Endothelial cell of umbilical vein (primary cell): ENCODE measurements around the gene TTLL5. TPM values are rescaled to one million over a fixed set of nuclear protein-coding genes. Genes with fewer than 3 reads are reported as not detected.
A peak's percentile ranks its signal among the peaks of the same experiment; 100 is the strongest.

Source experiments
- BruUV-seq: library from RNA; stranded (reverse); fragments of 400-500 nt; replicated peaks from 2 replicates; lab custom pipeline; 2021; lab: Mats Ljungman, UMichigan
- CTCF ChIA-PET: fragments of 300-600, 350-600 bp; sonication (Branson Sonifier 250); formaldehyde crosslinking; loops from one replicate; lab custom pipeline; 2021; ENCODE audit warnings: antibody characterized with exemption, inconsistent platforms; lab: Charles Lee
- POLR2A ChIA-PET: fragments of 300-600, 350-600 bp; sonication (Branson Sonifier 250); formaldehyde crosslinking; loops from one replicate; lab custom pipeline; 2021; ENCODE audit warnings: antibody characterized with exemption, inconsistent platforms; lab: Charles Lee
- DNase-seq: peaks from one replicate; pipeline ENCODE4 v3.0.0-alpha.2; 2011; ENCODE audit warnings: low read depth, low spot score
- FAIRE-seq: peaks from 2 replicates; lab custom pipeline; 2011; peaks lifted over from hg19 to GRCh38; lab: Jason Lieb, UNC
- H2AFZ ChIP-seq: 2 replicates; pipeline ENCODE4 v1.6.0; 2012; ENCODE audit warnings: low read depth, low read length, control low read depth, inconsistent platforms
- H3K27ac ChIP-seq: 2 replicates; pipeline ENCODE4 v1.5.1; 2011; ENCODE audit warnings: low read depth, mild to moderate bottlenecking, control low read depth, low read length, moderate library complexity; ENCODE audit not compliant: insufficient read depth
- H3K27me3 ChIP-seq, 2 experiments: 2 replicates each; pipeline versions ENCODE4 v1.6.0 to v1.6.1; 2011; ENCODE audit warnings: low read length in 2 of 2, mixed read lengths in 1 of 2; ENCODE audit not compliant: control insufficient read depth in 2 of 2, insufficient read depth in 2 of 2
- H3K36me3 ChIP-seq, 2 experiments: 2 replicates in 1 of 2; 3 replicates in 1 of 2; pipeline ENCODE4 v1.5.1; 2011; ENCODE audit warnings: low read length in 2 of 2, mild to moderate bottlenecking in 1 of 2, moderate library complexity in 1 of 2; ENCODE audit not compliant: control insufficient read depth in 2 of 2, insufficient read depth in 2 of 2; ENCODE audit errors: extremely low read depth in 1 of 2
- H3K4me1 ChIP-seq: 3 replicates; pipeline ENCODE4 v1.5.1; 2011; ENCODE audit warnings: mild to moderate bottlenecking, low read length; ENCODE audit not compliant: control insufficient read depth, insufficient read depth; ENCODE audit errors: extremely low read depth
- H3K4me2 ChIP-seq: 2 replicates; pipeline ENCODE4 v1.6.1; 2011; ENCODE audit warnings: low read length, control low read depth, mixed read lengths; ENCODE audit not compliant: insufficient read depth
- H3K4me3 ChIP-seq, 3 experiments: fragments of 200-600 bp in 1 of 3; sonication (generic), shearing (Covaris generic) in 1 of 3; replicated peaks in 1 of 3; 2 replicates each; pipeline ENCODE4 v1.5.1; 2011 to 2016; ENCODE audit warnings: control low read depth in 3 of 3, low read length in 3 of 3, mild to moderate bottlenecking in 2 of 3, inconsistent platforms in 1 of 3, low read depth in 1 of 3, moderate library complexity in 1 of 3; ENCODE audit not compliant: insufficient read depth in 1 of 3
- H3K79me2 ChIP-seq: 2 replicates; pipeline ENCODE4 v1.6.0; 2012; ENCODE audit warnings: low read length, inconsistent platforms; ENCODE audit not compliant: control insufficient read depth, insufficient read depth
- H3K9ac ChIP-seq: replicated peaks from 2 replicates; pipeline ENCODE3; 2011; ENCODE audit warnings: low read length, control low read depth; ENCODE audit not compliant: insufficient read depth; ENCODE audit errors: extremely low read depth
- H3K9me1 ChIP-seq: replicated peaks from 3 replicates; pipeline ENCODE4 v1.6.0; 2011; ENCODE audit warnings: mild to moderate bottlenecking, low read length; ENCODE audit not compliant: control insufficient read depth, insufficient read depth; ENCODE audit errors: extremely low read depth
- H3K9me3 ChIP-seq: replicated peaks from 2 replicates; pipeline ENCODE4 v1.5.1; 2012; ENCODE audit warnings: low read length, inconsistent platforms; ENCODE audit not compliant: control insufficient read depth, insufficient read depth
- H4K20me1 ChIP-seq: replicated peaks from 2 replicates; pipeline ENCODE3; 2011; ENCODE audit warnings: mild to moderate bottlenecking, low read length; ENCODE audit not compliant: control insufficient read depth, insufficient read depth; ENCODE audit errors: extremely low read depth
- EZH2 ChIP-seq: IDR thresholded peaks from 2 replicates; pipeline ENCODE4 v1.6.1; 2012; ENCODE audit warnings: borderline replicate concordance, low read depth, mild to moderate bottlenecking, moderate library complexity, low read length, inconsistent platforms; ENCODE audit not compliant: severe bottlenecking
- FOS ChIP-seq: IDR thresholded peaks from 2 replicates; pipeline ENCODE4 v1.6.1; 2011; ENCODE audit warnings: mild to moderate bottlenecking, low read length, moderate library complexity, borderline replicate concordance; ENCODE audit not compliant: insufficient read depth
- GATA2 ChIP-seq: IDR thresholded peaks from 2 replicates; pipeline ENCODE4 v1.7.0; 2011; ENCODE audit warnings: low read depth, mild to moderate bottlenecking, moderate library complexity, mixed read lengths, low read length; ENCODE audit not compliant: insufficient read length, insufficient read depth
- JUN ChIP-seq: IDR thresholded peaks from 2 replicates; pipeline ENCODE4 v1.6.1; 2011; ENCODE audit warnings: borderline replicate concordance, low read depth; ENCODE audit not compliant: insufficient read length, insufficient read depth
- MYC ChIP-seq: IDR thresholded peaks from one replicate; pipeline ENCODE4 v1.6.1; 2011; ENCODE audit warnings: mild to moderate bottlenecking, low read depth, low read length
- POLR2A ChIP-seq: IDR thresholded peaks from 2 replicates; pipeline ENCODE4 v1.6.1; 2012; ENCODE audit warnings: low read depth, mild to moderate bottlenecking, control low read depth, low read length
- POLR2AphosphoS5 ChIP-seq: IDR thresholded peaks from 2 replicates; pipeline ENCODE4 v1.6.1; 2012; ENCODE audit warnings: low read depth, mild to moderate bottlenecking, control low read depth, low read length, moderate library complexity; ENCODE audit not compliant: insufficient read depth
- dilution Hi-C: fragments of 300-500 bp; cut with MboI; formaldehyde crosslinking; loops from one replicate; pipeline ENCODE4 v1.15.0; 2019; ENCODE audit warnings: low sequenced_read_pairs; ENCODE audit not compliant: extremely low pct_ligation_motif_present
- intact Hi-C: fragments of 100-400 bp; cut with micrococcal nuclease; formaldehyde crosslinking; loops from one replicate; pipeline ENCODE4 v1.10.0; 2022
- polyA plus RNA-seq, 4 experiments: library from polyadenylated mRNA; depleted of rRNA in 3 of 4; stranded (reverse) in 3 of 4; unstranded in 1 of 4; fragments of >200 nt; gene quantifications; 2 replicates each; pipeline versions ENCODE4 v1.2.1 to v1.2.3, GENCODE V29; 2011 to 2012; ENCODE audit warnings: missing spikeins in 1 of 4
- total RNA-seq: library from RNA; stranded (reverse); gene quantifications from 2 replicates; pipeline ENCODE4 v1.2.3, GENCODE V29; 2021
- TF ChIP-seq, protein P1 (sequence below): IDR thresholded peaks from 2 replicates; pipeline ENCODE4 v1.6.1; 2011; ENCODE audit not compliant: insufficient read depth, insufficient read length
- TF ChIP-seq, protein P2 (sequence below), 2 donors: IDR thresholded peaks; 1 replicate in 1 of 2; 2 replicates in 1 of 2; pipeline ENCODE4 v1.5.1; 2011; ENCODE audit warnings: low read length in 2 of 2, mild to moderate bottlenecking in 2 of 2, moderate library complexity in 2 of 2, control low read depth in 1 of 2, inconsistent platforms in 1 of 2, low read depth in 1 of 2; ENCODE audit not compliant: insufficient read depth in 1 of 2; ENCODE audit errors: extremely low read depth in 1 of 2

The TTLL5 gene
- total and polyA plus RNA-seq, 2 donors (not counting 3 experiments of a cell fraction or from before 2014, with no cell fraction given), result 33.2 to 93.6 TPM

- no peaks in the 10 kb centered on the region for H4K20me1 ChIP-seq
- peaks cover 0 to 4% of the 10 kb centered on the region in 2 experiments for H3K36me3 ChIP-seq
- DNase-seq, result peak; percentile 78
- no TSS peak for BruUV-seq
- H3K4me1 ChIP-seq, result peaks cover 3% of the 10 kb centered on the region
- ChIA-PET CTCF (interaction anchor here (0.9 to 2.2 kb wide), 8 partner anchors 20 to 203 kb away, joined by 3 to 12 read pairs (median 4); no protein-coding TSS in a partner anchor), POLR2A (interaction anchor here (1.0 kb wide), 1 partner anchor 15 kb away, joined by 4 read pairs; no protein-coding TSS in a partner anchor)
- intact Hi-C loops (no loop called here), dilution Hi-C loops (no loop called here)
- H3K9me1 ChIP-seq, result no peaks in the 10 kb centered on the region
- TF ChIP-seq POLR2A (no peak), EZH2 (no peak)
- H3K4me3 ChIP-seq, result no peak overlapping the region
- no peak overlapping the region for H3K4me2 ChIP-seq
- peak overlapping the region; percentile 9 for H3K9ac ChIP-seq
- H2AFZ ChIP-seq, result no peak overlapping the region
- H3K79me2 ChIP-seq, result no peaks in the 10 kb centered on the region
- FAIRE-seq, result peak; percentile 89
- no peaks in the 10 kb centered on the region for H3K9me3 ChIP-seq
- H3K27ac ChIP-seq, result peak overlapping the region; percentile 41
- H3K27me3 ChIP-seq, result no peaks in the 10 kb centered on the region
Observed at GRCh38 chr14:75911883-75912282, 250.8 kb downstream of the TTLL5 start.

DNA sequence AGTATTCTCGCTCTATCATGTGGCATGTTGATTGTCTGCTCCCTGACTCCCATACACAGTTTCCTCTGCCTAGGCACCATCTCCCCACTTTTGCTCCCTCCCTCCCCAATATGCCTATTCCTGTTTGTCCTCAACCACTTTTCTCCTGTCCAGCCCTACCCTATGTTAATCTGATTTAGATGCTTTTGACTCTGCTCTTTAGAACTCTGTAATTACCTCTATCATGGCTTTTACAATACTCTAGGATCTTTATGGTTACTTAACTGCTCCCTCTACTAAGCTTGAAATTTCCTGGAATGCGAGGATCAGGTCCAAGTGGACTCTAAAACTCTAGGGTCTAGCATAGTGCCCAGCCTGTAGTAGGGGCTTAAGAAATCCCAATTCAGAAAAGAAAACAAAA, 252.1 kb downstream of the TTLL5 start:
- no peak overlapping the region for H3K27ac ChIP-seq
- peaks cover 3% of the 10 kb centered on the region for H3K4me1 ChIP-seq
- no peak for TF ChIP-seq FOS
- TF ChIP-seq MYC, result no peak
- TF ChIP-seq, protein P1, sequence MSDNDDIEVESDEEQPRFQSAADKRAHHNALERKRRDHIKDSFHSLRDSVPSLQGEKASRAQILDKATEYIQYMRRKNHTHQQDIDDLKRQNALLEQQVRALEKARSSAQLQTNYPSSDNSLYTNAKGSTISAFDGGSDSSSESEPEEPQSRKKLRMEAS, result no peak
- no peak for TF ChIP-seq GATA2
- TF ChIP-seq, protein P2, sequence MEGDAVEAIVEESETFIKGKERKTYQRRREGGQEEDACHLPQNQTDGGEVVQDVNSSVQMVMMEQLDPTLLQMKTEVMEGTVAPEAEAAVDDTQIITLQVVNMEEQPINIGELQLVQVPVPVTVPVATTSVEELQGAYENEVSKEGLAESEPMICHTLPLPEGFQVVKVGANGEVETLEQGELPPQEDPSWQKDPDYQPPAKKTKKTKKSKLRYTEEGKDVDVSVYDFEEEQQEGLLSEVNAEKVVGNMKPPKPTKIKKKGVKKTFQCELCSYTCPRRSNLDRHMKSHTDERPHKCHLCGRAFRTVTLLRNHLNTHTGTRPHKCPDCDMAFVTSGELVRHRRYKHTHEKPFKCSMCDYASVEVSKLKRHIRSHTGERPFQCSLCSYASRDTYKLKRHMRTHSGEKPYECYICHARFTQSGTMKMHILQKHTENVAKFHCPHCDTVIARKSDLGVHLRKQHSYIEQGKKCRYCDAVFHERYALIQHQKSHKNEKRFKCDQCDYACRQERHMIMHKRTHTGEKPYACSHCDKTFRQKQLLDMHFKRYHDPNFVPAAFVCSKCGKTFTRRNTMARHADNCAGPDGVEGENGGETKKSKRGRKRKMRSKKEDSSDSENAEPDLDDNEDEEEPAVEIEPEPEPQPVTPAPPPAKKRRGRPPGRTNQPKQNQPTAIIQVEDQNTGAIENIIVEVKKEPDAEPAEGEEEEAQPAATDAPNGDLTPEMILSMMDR (IDR thresholded peaks at IDR 0.05; ENCODE audit: extremely low read depth in 1 of 2, insufficient read depth in 1 of 2, low read depth in 1 of 2, low read length in 2 of 2), result no peak
- TF ChIP-seq POLR2AphosphoS5, result no peak
- no peak for TF ChIP-seq EZH2
- TF ChIP-seq JUN, result no peak
- TF ChIP-seq POLR2A, result no peak
- no peaks in the 10 kb centered on the region for H3K9me3 ChIP-seq
- BruUV-seq, result no TSS peak
- POLR2A ChIA-PET, result no interaction called here
- dilution Hi-C loops (no loop called here), intact Hi-C loops (no loop called here)
- no peak for FAIRE-seq
- no peaks in the 10 kb centered on the region for H4K20me1 ChIP-seq
- H3K9ac ChIP-seq, result no peak overlapping the region
- H2AFZ ChIP-seq, result no peak overlapping the region
- H3K9me1 ChIP-seq, result no peaks in the 10 kb centered on the region
- H3K4me2 ChIP-seq, result no peak overlapping the region
- no peak for DNase-seq
- no peak overlapping the region for H3K4me3 ChIP-seq
- H3K36me3 ChIP-seq, result peaks cover 0 to 1% of the 10 kb centered on the region in 2 experiments
- CTCF ChIA-PET, result interaction anchor here (2.1 kb wide), 1 partner anchor 204 kb away, joined by 9 read pairs; no protein-coding TSS in a partner anchor
- no peaks in the 10 kb centered on the region for H3K27me3 ChIP-seq
- H3K79me2 ChIP-seq, result no peaks in the 10 kb centered on the region
